Fibroblast of lung (primary cell): ENCODE measurements around the gene VAC14.

Experiments
- CTCF ChIP-seq, 2 donors: IDR thresholded peaks in 1 of 2; conservative IDR thresholded peaks in 1 of 2; 1 replicate in 1 of 2; 2 replicates in 1 of 2; pipeline ENCODE4 v1.5.1; 2011 to 2012; ENCODE audit warnings: low read length in 2 of 2, control low read depth in 1 of 2, inconsistent platforms in 1 of 2, low read depth in 1 of 2, mild to moderate bottlenecking in 1 of 2
- EZH2 ChIP-seq: IDR thresholded peaks from 2 replicates; pipeline ENCODE4 v1.5.1; 2012; ENCODE audit warnings: low read length, control low read depth, mild to moderate bottlenecking; ENCODE audit errors: missing control alignments

DNA sequence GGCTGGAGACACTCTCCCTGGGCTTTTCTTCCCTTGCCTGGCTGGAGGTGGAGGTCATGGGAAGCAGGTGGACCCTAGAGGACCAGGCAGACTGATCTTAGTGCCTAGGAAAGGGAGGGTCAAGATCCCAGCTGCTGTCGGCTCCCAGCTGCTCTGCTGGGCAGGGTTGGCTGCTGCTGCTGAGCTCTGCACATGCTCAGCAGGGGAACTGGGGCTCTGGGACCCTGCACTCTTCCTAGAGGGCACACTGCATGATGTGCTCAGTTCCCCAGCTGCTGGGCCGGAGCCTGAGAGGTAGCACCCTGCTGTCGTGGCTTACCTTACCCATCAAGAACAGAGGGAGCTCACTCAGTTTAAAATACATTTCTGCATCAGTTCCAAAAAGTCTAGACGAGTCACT lies 34.3 kb downstream of the VAC14 start:
- TF ChIP-seq EZH2 = no peak
- TF ChIP-seq CTCF (conservative IDR thresholded peaks at IDR 0.05 in 1 of 2, IDR thresholded peaks at IDR 0.05 in 1 of 2; ENCODE audit: low read depth in 1 of 2, low read length in 2 of 2) = no peak
